ENCODE results near the gene PROC. TPM values are rescaled to one million over a fixed set of nuclear protein-coding genes. Genes with fewer than 3 reads are reported as not detected.
"Not testable (repeated sequence)": the region's sequence is repeated elsewhere in the genome, so short reads cannot be mapped to it uniquely, and the experiment has no call there.

The PROC gene
- total RNA-seq, 2 donors from 2014 or later: not detected

DNA sequence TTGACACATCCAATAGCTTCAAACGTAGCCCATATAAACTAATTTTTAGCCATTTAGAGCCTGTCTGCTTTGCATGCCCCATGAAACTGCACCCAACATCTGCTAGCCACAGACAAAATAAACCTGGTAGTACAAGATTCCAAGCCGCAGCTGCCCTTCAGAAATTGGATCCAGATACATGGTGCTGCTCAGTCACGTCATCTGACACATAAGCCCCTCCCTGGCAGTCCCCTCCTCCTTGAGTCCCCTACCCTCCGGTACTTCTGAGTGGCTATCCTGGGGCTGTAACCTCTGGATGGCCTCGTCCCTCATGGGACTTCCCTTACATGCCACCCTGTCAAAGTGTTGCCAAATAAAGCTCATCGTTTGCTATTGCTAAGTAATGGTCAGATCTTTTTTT, 33.8 kb downstream of the PROC start:
- H3K27me3 ChIP-seq (replicated peaks; ENCODE audit: insufficient read depth): no peaks in the 10 kb centered on the region
- no peak overlapping the region for H3K4me3 ChIP-seq
- TF ChIP-seq, protein P1, sequence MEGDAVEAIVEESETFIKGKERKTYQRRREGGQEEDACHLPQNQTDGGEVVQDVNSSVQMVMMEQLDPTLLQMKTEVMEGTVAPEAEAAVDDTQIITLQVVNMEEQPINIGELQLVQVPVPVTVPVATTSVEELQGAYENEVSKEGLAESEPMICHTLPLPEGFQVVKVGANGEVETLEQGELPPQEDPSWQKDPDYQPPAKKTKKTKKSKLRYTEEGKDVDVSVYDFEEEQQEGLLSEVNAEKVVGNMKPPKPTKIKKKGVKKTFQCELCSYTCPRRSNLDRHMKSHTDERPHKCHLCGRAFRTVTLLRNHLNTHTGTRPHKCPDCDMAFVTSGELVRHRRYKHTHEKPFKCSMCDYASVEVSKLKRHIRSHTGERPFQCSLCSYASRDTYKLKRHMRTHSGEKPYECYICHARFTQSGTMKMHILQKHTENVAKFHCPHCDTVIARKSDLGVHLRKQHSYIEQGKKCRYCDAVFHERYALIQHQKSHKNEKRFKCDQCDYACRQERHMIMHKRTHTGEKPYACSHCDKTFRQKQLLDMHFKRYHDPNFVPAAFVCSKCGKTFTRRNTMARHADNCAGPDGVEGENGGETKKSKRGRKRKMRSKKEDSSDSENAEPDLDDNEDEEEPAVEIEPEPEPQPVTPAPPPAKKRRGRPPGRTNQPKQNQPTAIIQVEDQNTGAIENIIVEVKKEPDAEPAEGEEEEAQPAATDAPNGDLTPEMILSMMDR (IDR thresholded peaks at IDR 0.05): no peak
- no peak for TF ChIP-seq POLR2AphosphoS5 (IDR thresholded peaks at IDR 0.05)
- no peak for TF ChIP-seq POLR2A (IDR thresholded peaks at IDR 0.05)
- no peaks in the 10 kb centered on the region for H3K4me1 ChIP-seq (replicated peaks)
- intact Hi-C loops (cut with DNase I): no loop called here
- no peak overlapping the region for H3K27ac ChIP-seq
- WGBS: 86% methylated on average over 6 of the region's 6 CpGs
- DNase-seq (ENCODE audit: low spot score): no peak
- H3K36me3 ChIP-seq: no peaks in the 10 kb centered on the region
- no peaks in the 10 kb centered on the region for H3K9me3 ChIP-seq

DNA sequence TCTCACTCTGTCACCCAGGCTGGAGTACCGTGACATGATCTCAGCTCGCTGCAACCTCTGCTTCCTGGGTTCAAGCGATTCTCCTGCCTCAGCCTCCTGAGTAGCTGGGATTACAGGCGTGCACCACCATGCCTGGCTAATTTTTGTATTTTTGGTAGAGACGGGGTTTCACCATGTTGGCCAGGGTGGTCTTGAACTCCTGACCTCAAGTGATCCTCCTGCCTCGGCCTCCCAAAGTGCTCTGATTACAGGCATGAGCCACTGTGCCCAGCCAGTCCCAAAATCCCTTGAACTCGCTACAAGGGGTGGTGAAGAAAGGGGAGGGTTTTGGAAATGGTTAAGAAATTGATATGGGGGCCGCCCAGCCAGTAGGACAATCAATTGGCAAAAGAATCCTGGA, 34.2 kb downstream of the PROC start:
- 97% methylated on average over 8 of the region's 8 CpGs for WGBS
- H3K4me1 ChIP-seq (replicated peaks); DNase-seq (ENCODE audit: low spot score); H3K27ac ChIP-seq; intact Hi-C loops (cut with DNase I); H3K4me3 ChIP-seq; H3K36me3 ChIP-seq; H3K9me3 ChIP-seq; H3K27me3 ChIP-seq (replicated peaks; ENCODE audit: insufficient read depth): not testable (repeated sequence)

DNA sequence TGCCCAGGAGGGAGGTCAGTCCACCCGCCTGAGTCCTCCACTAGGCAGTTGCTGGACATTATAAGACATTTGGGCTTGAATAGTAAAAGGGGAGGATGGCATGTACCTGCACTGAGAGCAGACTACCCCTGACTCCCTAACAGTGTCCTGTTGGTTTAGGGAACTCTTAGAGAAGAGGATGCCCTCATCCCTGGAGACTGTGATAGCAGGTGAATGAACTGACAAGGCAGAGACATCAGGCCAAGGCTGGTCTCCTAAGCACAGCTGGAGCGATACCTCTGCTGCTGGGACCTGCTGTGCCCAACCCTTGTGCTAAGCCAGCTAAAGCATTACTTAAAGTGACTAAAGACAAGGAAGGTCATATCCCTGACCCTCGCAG, 34.8 kb downstream of the PROC start:
- Histone ChIP-seq H3K9me3 (no peaks in the 10 kb centered on the region), H3K27me3 (replicated peaks; ENCODE audit: insufficient read depth) (no peaks in the 10 kb centered on the region), H3K4me3 (no peak overlapping the region), H3K36me3 (no peaks in the 10 kb centered on the region), H3K4me1 (replicated peaks) (no peaks in the 10 kb centered on the region), H3K27ac (no peak overlapping the region)
- 97% methylated on average over 3 of the region's 3 CpGs for WGBS
- no peak for TF ChIP-seq POLR2A (IDR thresholded peaks at IDR 0.05)
- TF ChIP-seq, protein P1 (IDR thresholded peaks at IDR 0.05): no peak
- no peak for TF ChIP-seq POLR2AphosphoS5 (IDR thresholded peaks at IDR 0.05)
- no peak for DNase-seq (ENCODE audit: low spot score)
- intact Hi-C loops (cut with DNase I): no loop called here

GRCh38 chr2:127453392-127454171, 35.4 kb downstream of the PROC start:
- intact Hi-C loops (cut with DNase I): no loop called here
- 87% methylated on average over 8 of the region's 8 CpGs for WGBS
- Histone ChIP-seq H3K9me3 (no peaks in the 10 kb centered on the region), H3K27ac (no peak overlapping the region), H3K4me1 (replicated peaks) (no peaks in the 10 kb centered on the region), H3K36me3 (no peaks in the 10 kb centered on the region), H3K4me3 (no peak overlapping the region), H3K27me3 (replicated peaks; ENCODE audit: insufficient read depth) (no peaks in the 10 kb centered on the region)
- TF ChIP-seq POLR2A (IDR thresholded peaks at IDR 0.05): no peak
- no peak for DNase-seq (ENCODE audit: low spot score)

DNA sequence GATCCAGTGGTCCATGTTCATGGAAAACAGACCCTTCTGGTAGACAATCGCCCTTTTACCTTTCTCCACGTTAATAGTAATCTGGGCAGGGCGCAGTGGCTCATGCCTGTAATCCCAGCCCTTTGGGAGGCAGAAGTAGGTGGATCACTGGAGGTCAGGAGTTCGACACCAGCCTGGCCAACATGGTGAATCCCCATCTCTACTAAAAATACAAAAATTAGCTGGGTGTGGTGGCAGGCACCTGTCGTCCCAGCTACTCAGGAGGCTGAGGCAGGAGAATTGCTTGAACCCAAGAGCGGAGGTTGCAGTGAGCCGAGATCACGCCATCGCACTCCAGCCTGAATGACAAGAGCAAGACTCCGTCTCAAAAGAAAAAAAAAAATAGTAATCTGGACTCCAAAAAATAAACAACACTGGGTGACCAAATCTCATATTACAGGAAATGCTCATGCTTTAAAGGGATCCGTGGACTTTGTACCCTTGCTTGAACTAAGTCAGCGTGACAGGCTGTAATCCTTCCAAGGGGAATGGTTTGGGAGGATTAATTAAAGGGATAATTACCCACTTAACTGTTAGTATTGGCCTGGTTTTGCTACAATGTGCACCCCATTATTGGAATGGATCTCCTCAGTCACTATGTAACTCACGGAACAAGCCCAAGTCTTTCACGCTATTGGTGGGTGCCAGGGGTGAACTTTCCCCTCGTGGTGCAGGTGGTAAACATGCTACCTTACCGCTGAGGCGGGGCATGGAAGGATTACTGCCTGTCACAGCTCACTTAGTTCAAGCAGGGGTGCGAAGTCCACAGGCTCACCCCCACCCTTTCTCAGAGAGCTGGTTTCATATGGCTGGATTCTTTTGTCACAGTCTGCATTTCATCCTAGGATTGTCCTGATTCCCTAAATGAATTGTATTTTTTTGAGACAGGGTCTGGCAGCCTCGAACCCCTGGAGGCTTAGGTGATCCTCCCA, 36.7 kb downstream of the PROC start:
- DNase-seq (ENCODE audit: low spot score): no peak
- no peaks in the 10 kb centered on the region for H3K36me3 ChIP-seq
- H3K4me1 ChIP-seq (replicated peaks): no peaks in the 10 kb centered on the region
- intact Hi-C loops (cut with DNase I): no loop called here
- H3K27me3 ChIP-seq (replicated peaks; ENCODE audit: insufficient read depth): no peaks in the 10 kb centered on the region
- no peak for TF ChIP-seq POLR2A (IDR thresholded peaks at IDR 0.05)
- TF ChIP-seq, protein P1 (IDR thresholded peaks at IDR 0.05): no peak
- no peak for TF ChIP-seq POLR2AphosphoS5 (IDR thresholded peaks at IDR 0.05)
- no peaks in the 10 kb centered on the region for H3K9me3 ChIP-seq
- no peak overlapping the region for H3K4me3 ChIP-seq
- 90% methylated on average over 19 of the region's 19 CpGs for WGBS
- no peak overlapping the region for H3K27ac ChIP-seq
